Measurements from ENCODE around the gene TMA7.
"Not testable (repeated sequence)": the region's sequence is repeated elsewhere in the genome, so short reads cannot be mapped to it uniquely, and the experiment has no call there.

TMA7 gene

GRCh38 chr3:48474619-48475018, 34.6 kb downstream of the TMA7 start:
- Histone ChIP-seq H3K9me3 (no peaks in the 10 kb centered on the region), H3K27ac (no peak overlapping the region), H3K4me3 (ENCODE audit: low read depth in 1 of 2, low read length in 1 of 2) (no peak overlapping the region), H3K27me3 (no peaks in the 10 kb centered on the region), H3K36me3 (peaks cover 17% of the 10 kb centered on the region), H3K4me1 (ENCODE audit: control insufficient read depth in 1 of 2, insufficient read depth in 1 of 2, low read depth in 1 of 2, low read length in 1 of 2) (peaks cover 36 to 50% of the 10 kb centered on the region in 2 experiments)
- no peak for TF ChIP-seq CTCF (IDR thresholded peaks at IDR 0.05)

GRCh38 chr3:48475188-48475587, 35.1 kb downstream of the TMA7 start:
- Histone ChIP-seq H3K27ac (no peak overlapping the region), H3K9me3 (no peaks in the 10 kb centered on the region), H3K36me3 (peaks cover 11% of the 10 kb centered on the region), H3K4me3 (ENCODE audit: low read depth in 1 of 2, low read length in 1 of 2) (no peak overlapping the region), H3K27me3 (no peaks in the 10 kb centered on the region), H3K4me1 (ENCODE audit: control insufficient read depth in 1 of 2, insufficient read depth in 1 of 2, low read depth in 1 of 2, low read length in 1 of 2) (peaks cover 30 to 44% of the 10 kb centered on the region in 2 experiments)
- no peak for TF ChIP-seq CTCF (IDR thresholded peaks at IDR 0.05)

DNA sequence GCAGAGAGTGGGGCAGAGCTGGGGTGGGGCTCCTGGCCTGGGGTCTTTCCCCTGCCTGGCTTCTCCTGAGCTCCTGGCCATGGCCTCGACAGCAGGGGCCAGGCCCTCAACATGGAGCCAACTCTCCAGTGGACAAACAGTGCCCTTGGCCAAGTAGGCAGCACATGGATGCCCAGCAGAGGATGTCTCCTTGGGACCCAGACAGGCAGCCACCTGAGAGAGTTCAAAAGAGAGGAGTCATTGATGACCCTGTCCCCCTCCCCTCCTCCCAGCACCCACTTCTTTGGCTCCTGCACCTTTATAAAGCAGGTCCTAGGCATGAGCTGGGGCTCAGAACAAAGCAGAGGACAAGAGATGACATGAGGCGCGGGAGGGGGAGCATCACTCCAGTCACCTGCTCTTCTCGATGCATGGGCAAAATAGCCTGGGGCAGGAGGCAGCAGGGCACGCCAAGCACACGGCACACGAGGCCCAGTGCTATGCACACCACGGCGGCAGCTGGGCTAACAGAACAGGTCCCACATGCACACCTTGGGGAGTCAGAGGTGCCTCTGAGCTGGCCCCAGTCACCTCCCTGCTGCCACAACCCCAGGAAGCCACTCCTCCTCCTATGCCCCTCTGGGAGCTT, 36.5 kb downstream of the TMA7 start:
- peaks cover 7% of the 10 kb centered on the region for H3K36me3 ChIP-seq
- H3K4me1 ChIP-seq (ENCODE audit: control insufficient read depth in 1 of 2, insufficient read depth in 1 of 2, low read depth in 1 of 2, low read length in 1 of 2) = peaks cover 28 to 37% of the 10 kb centered on the region in 2 experiments
- no peaks in the 10 kb centered on the region for H3K27me3 ChIP-seq
- H3K27ac ChIP-seq = no peak overlapping the region
- no peaks in the 10 kb centered on the region for H3K9me3 ChIP-seq
- no peak overlapping the region for H3K4me3 ChIP-seq (ENCODE audit: low read depth in 1 of 2, low read length in 1 of 2)
- no peak for TF ChIP-seq CTCF (IDR thresholded peaks at IDR 0.05)

DNA sequence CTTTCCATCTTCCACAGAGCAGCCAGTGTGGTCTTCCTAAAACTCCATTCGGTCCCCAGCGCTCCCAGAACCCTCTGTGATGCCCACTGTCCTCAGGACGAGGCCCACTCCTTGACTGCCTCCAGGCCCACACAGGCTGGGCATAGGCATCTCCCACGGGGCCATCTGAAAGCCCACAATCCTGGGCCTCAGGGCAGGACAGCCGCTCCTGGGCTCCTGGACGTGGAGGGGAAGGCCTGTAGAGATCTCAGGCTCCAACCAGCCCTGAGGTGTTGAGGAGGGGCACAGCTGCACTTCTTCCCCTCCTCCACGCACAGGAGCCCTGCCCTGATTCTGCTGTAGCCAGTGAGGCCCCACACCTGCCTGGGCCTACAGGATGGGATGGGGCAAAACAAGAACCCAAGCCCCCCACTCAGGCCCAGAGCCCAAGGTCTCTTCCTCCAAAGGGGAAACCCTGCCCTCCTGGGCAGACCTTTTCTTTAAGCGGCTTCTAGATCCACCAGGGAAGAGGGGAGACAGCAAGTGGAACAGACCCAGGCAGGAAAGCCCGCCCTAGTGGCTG, 38.0 kb downstream of the TMA7 start:
- Histone ChIP-seq H3K9me3 (no peaks in the 10 kb centered on the region), H3K4me1 (ENCODE audit: control insufficient read depth in 1 of 2, insufficient read depth in 1 of 2, low read depth in 1 of 2, low read length in 1 of 2) (peaks cover 14 to 23% of the 10 kb centered on the region in 2 experiments), H3K27me3 (no peaks in the 10 kb centered on the region), H3K36me3 (peaks cover 7% of the 10 kb centered on the region), H3K4me3 (ENCODE audit: low read depth in 1 of 2, low read length in 1 of 2) (no peak overlapping the region), H3K27ac (no peak overlapping the region)
- no peak for TF ChIP-seq CTCF (IDR thresholded peaks at IDR 0.05)

DNA sequence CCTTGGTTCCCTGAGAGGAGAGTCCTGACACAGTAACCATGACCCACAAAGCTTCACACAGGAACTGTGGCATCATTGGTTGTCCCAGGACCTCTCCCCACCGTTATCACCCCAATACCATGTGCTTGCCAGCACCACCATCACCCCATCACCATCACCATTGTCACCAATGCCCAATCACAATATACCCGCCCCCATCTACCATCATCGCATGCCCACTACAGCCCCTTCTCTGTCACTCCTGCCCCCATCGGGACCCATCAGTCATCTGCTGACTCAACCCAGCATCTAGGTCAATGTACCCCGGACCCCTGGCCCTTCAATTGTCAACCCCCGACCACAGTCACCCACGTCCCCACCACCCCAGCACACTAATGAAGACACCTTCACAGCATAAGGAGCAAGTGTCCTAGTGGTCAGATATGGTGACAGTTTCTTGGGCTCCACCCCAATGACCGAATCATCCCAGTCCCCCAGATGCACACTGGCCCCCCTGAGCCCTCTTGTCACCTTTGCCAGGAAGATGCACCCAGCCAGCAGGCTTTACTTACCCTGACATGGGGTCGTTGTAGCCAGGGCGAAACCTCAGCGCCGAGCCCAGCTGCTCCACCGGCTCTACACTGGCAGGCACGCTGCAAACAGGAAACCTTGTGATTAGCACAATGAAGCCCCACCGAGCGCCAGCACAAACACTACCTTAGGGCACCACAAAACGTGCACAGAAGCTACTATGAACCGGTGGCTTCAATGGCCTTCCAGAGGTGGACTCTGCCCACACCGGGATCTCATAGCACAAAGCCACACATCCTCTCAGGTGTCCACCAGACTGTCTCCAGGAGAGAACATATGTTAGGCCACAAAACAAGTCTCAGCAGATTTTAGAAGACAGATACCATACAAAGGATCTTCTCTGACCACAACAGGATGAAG, 38.8 kb downstream of the TMA7 start:
- Histone ChIP-seq H3K4me3 (ENCODE audit: low read depth in 1 of 2, low read length in 1 of 2) (no peak overlapping the region), H3K4me1 (ENCODE audit: control insufficient read depth in 1 of 2, insufficient read depth in 1 of 2, low read depth in 1 of 2, low read length in 1 of 2) (peaks cover 9 to 18% of the 10 kb centered on the region in 2 experiments), H3K9me3 (no peaks in the 10 kb centered on the region), H3K36me3 (peaks cover 7% of the 10 kb centered on the region), H3K27me3 (no peaks in the 10 kb centered on the region), H3K27ac (no peak overlapping the region)
- TF ChIP-seq CTCF (IDR thresholded peaks at IDR 0.05) = no peak

DNA sequence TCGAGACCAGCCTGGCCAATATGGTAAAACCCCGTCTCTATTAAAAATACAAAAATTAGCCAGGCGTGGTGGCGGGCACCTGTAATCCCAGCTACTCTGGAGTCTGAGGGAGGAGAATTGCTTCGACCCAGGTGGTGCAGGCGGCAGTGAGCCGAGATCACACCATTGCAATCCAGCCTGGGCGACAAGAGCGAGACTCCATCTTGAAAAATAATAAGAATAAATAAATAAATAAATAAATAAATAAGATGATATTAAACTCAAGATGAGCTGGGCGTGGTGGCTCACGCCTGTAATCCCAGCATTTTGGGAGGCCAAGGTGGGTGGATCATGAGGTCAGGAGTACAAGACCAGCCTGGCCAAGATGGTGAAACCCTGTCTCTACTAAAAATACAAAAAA, 40.8 kb downstream of the TMA7 start:
- not testable (repeated sequence) for H3K9me3 ChIP-seq; H3K27ac ChIP-seq; H3K4me3 ChIP-seq (ENCODE audit: low read depth in 1 of 2, low read length in 1 of 2); H3K27me3 ChIP-seq; H3K36me3 ChIP-seq
- peaks cover 9 to 18% of the 10 kb centered on the region in 2 experiments for H3K4me1 ChIP-seq (ENCODE audit: control insufficient read depth in 1 of 2, insufficient read depth in 1 of 2, low read depth in 1 of 2, low read length in 1 of 2)

GRCh38 chr3:48482822-48483221, 42.8 kb downstream of the TMA7 start:
- not testable (repeated sequence) for H3K9me3 ChIP-seq; H3K27ac ChIP-seq; H3K4me3 ChIP-seq (ENCODE audit: low read depth in 1 of 2, low read length in 1 of 2); H3K36me3 ChIP-seq; H3K27me3 ChIP-seq
- peaks cover 9 to 18% of the 10 kb centered on the region in 2 experiments for H3K4me1 ChIP-seq (ENCODE audit: control insufficient read depth in 1 of 2, insufficient read depth in 1 of 2, low read depth in 1 of 2, low read length in 1 of 2)

All from neutrophil (primary cell).